Stimulated activated naive CD8-positive, alpha-beta T cell treated with anti-CD3 and anti-CD28 coated beads, Interleukin-15, Interleukin-2, amounts not matched to agents 100 U/mL and 50 U/mL, for 24 hours (primary cell): ENCODE measurements around the gene RAET1G.
"Not testable (repeated sequence)": the region's sequence is repeated elsewhere in the genome, so short reads cannot be mapped to it uniquely, and the experiment has no call there.

ENCODE experiments used
- ATAC-seq: fragments of 150-1000 bp; cut with Tn5 transposase; one replicate; pipeline ENCODE4 v1.10.0; 2021
- DNase-seq: peaks from one replicate; pipeline ENCODE4 v3.0.0; 2021

Gene RAET1G

GRCh38 chr6:149934249-149935156, 11.6 kb upstream of the RAET1G start:
- DNase-seq = peak; percentile 68
- ATAC-seq = peak; percentile 40

GRCh38 chr6:149933461-149933860, 10.5 kb upstream of the RAET1G start:
- DNase-seq (no peak), ATAC-seq (no peak)

- DNase-seq (no peak), ATAC-seq (no peak)
These were observed 10.1 kb upstream of the RAET1G start for GRCh38 chr6:149933036-149933435.

- ATAC-seq (no peak), DNase-seq (no peak)
These were observed 8.6 kb upstream of the RAET1G start for GRCh38 chr6:149931501-149931900.

- ATAC-seq (no peak), DNase-seq (no peak)
These were observed 6.5 kb upstream of the RAET1G start for GRCh38 chr6:149929422-149929821.

GRCh38 chr6:149927025-149927424, 4.1 kb upstream of the RAET1G start:
- not testable (repeated sequence) for ATAC-seq

GRCh38 chr6:149925974-149926777, 3.3 kb upstream of the RAET1G start:
- peak; percentile 86 for DNase-seq

More at GRCh38 chr6:149927025-149927424, 4.1 kb upstream of the RAET1G start:
- not testable (repeated sequence) for DNase-seq

GRCh38 chr6:149925253-149925973, 2.5 kb upstream of the RAET1G start:
- no peak for ATAC-seq
- DNase-seq = no peak

More at GRCh38 chr6:149925974-149926777, 3.3 kb upstream of the RAET1G start:
- peak; percentile 73 for ATAC-seq

- DNase-seq (no peak), ATAC-seq (no peak)
These were observed 2.0 kb upstream of the RAET1G start for GRCh38 chr6:149924933-149925252.

- ATAC-seq = no peak
- DNase-seq = no peak
These were observed 1.4 kb upstream of the RAET1G start for GRCh38 chr6:149924206-149924932.

GRCh38 chr6:149923327-149923986, 536 bp upstream of the RAET1G start:
- ATAC-seq (no peak), DNase-seq (no peak)

GRCh38 chr6:149922091-149922490, 830 bp downstream of the RAET1G start:
- not testable (repeated sequence) for DNase-seq, ATAC-seq

- ATAC-seq (no peak), DNase-seq (no peak)
These were observed 1.6 kb downstream of the RAET1G start for GRCh38 chr6:149921361-149921760.

- DNase-seq (no peak), ATAC-seq (no peak)
These were observed 3.1 kb downstream of the RAET1G start for GRCh38 chr6:149919834-149920225.

- not testable (repeated sequence) for DNase-seq, ATAC-seq
These were observed 3.6 kb downstream of the RAET1G start for GRCh38 chr6:149919126-149919833.

GRCh38 chr6:149918151-149918905, 4.6 kb downstream of the RAET1G start:
- ATAC-seq = no peak

GRCh38 chr6:149917679-149918078, 5.2 kb downstream of the RAET1G start:
- ATAC-seq (no peak), DNase-seq (no peak)

More at GRCh38 chr6:149918151-149918905, 4.6 kb downstream of the RAET1G start:
- DNase-seq = no peak

- ATAC-seq = no peak
- no peak for DNase-seq
These were observed 6.7 kb downstream of the RAET1G start for GRCh38 chr6:149915970-149916865.
